ENCODE measurements around the gene MYOM3.

Gene MYOM3

GRCh38 chr1:24138476-24139221, 26.7 kb upstream of the MYOM3 start:
- no peak for DNase-seq

GRCh38 chr1:24136956-24137539, 25.1 kb upstream of the MYOM3 start:
- no peak for DNase-seq

- no peak for DNase-seq
Measured at GRCh38 chr1:24134376-24134775, 22.4 kb upstream of the MYOM3 start.

- no peak for DNase-seq
Measured at GRCh38 chr1:24133819-24134218, 21.9 kb upstream of the MYOM3 start.

GRCh38 chr1:24130385-24130784, 18.4 kb upstream of the MYOM3 start:
- no peak for DNase-seq

- DNase-seq, result no peak
Measured at GRCh38 chr1:24127801-24128363, 15.9 kb upstream of the MYOM3 start.

GRCh38 chr1:24127134-24127800, 15.3 kb upstream of the MYOM3 start:
- DNase-seq, result no peak

- no peak for DNase-seq
Measured at GRCh38 chr1:24126672-24127023, 14.7 kb upstream of the MYOM3 start.

GRCh38 chr1:24126018-24126671, 14.2 kb upstream of the MYOM3 start:
- DNase-seq, result no peak

GRCh38 chr1:24125456-24125855, 13.5 kb upstream of the MYOM3 start:
- DNase-seq, result no peak

- no peak for DNase-seq
Measured at GRCh38 chr1:24124980-24125379, 13.0 kb upstream of the MYOM3 start.

- no peak for DNase-seq
Measured at GRCh38 chr1:24123611-24124010, 11.7 kb upstream of the MYOM3 start.

GRCh38 chr1:24122776-24123175, 10.8 kb upstream of the MYOM3 start:
- DNase-seq, result no peak

GRCh38 chr1:24121406-24121805, 9.5 kb upstream of the MYOM3 start:
- no peak for DNase-seq

- DNase-seq, result no peak
Measured at GRCh38 chr1:24120965-24121364, 9.0 kb upstream of the MYOM3 start.

GRCh38 chr1:24119859-24120756, 8.2 kb upstream of the MYOM3 start:
- DNase-seq, result no peak

- DNase-seq, result no peak
Measured at GRCh38 chr1:24119489-24119858, 7.5 kb upstream of the MYOM3 start.

GRCh38 chr1:24118410-24119242, 6.7 kb upstream of the MYOM3 start:
- no peak for DNase-seq

GRCh38 chr1:24117722-24118409, 5.9 kb upstream of the MYOM3 start:
- DNase-seq, result no peak

- no peak for DNase-seq
Measured at GRCh38 chr1:24117132-24117531, 5.2 kb upstream of the MYOM3 start.

- no peak for DNase-seq
Measured at GRCh38 chr1:24114753-24115152, 2.8 kb upstream of the MYOM3 start.

Data from activated T-cell treated with anti-CD3 and anti-CD28 coated beads, Interleukin-2, amount 50 U/mL, for 1 hour (primary cell).